HepG2 (cell line): Measurements from ENCODE around the gene KPNA4. TPM values are rescaled to one million over a fixed set of nuclear protein-coding genes. Genes with fewer than 3 reads are reported as not detected.

ENCODE experiments used
- ATAC-seq: fragments of 200-7000 bp; cut with Tn5 transposase; 3 replicates; pipeline ENCODE4 v1.9.1; 2020; ENCODE audit warnings: mild to moderate bottlenecking, moderate library complexity
- BruUV-seq: library from RNA; stranded (reverse); fragments of 400-500 nt; replicated peaks from 2 replicates; lab custom pipeline; 2021; lab: Mats Ljungman, UMichigan
- CTCF ChIA-PET: fragments of 300-600 bp; formaldehyde crosslinking; extraction: SDS; loops from one replicate; lab custom pipeline; 2021; ENCODE audit warnings: low total read pairs, inconsistent platforms, low intra/inter-chr PET ratio; lab: Yijun Ruan, JAX
- POLR2A ChIA-PET: fragments of 350-600 bp; sonication (Branson Sonifier 250); formaldehyde crosslinking; loops from one replicate; lab custom pipeline; 2020; ENCODE audit warnings: antibody characterized with exemption, inconsistent platforms; lab: Yijun Ruan, JAX
- DNase-seq: peaks from one replicate; pipeline ENCODE4 v3.0.0-alpha.2; 2015; ENCODE audit warnings: low spot score
- FAIRE-seq: peaks from 3 replicates; lab custom pipeline; 2011; peaks lifted over from hg19 to GRCh38; lab: Jason Lieb, UNC
- H2AFZ ChIP-seq: one replicate; pipeline ENCODE4 v1.6.1; 2011; ENCODE audit warnings: low read length, inconsistent platforms
- H3K27ac ChIP-seq: fragments of 300-600 bp; 3 replicates; pipeline ENCODE4 v1.8.0; 2011; ENCODE audit warnings: mixed run types, mild to moderate bottlenecking, mixed read lengths, low read length, inconsistent platforms; ENCODE audit not compliant: insufficient read depth; ENCODE audit errors: extremely low read length
- H3K27me3 ChIP-seq, 2 experiments: fragments of 200-600 bp in 1 of 2; 2 replicates in 1 of 2; 3 replicates in 1 of 2; pipeline versions ENCODE4 v1.6.0 to v1.8.0; 2011; ENCODE audit warnings: low read length in 2 of 2, mild to moderate bottlenecking in 2 of 2, moderate library complexity in 2 of 2, inconsistent platforms in 1 of 2; ENCODE audit not compliant: insufficient read depth in 2 of 2, control insufficient read depth in 1 of 2
- H3K36me3 ChIP-seq, 2 experiments: fragments of 200-600 bp in 1 of 2; replicated peaks in 1 of 2; 2 replicates in 1 of 2; 3 replicates in 1 of 2; pipeline versions ENCODE4 v1.5.1 to v1.8.0; 2011; ENCODE audit warnings: low read length in 2 of 2, inconsistent platforms in 1 of 2; ENCODE audit not compliant: insufficient read depth in 2 of 2, control insufficient read depth in 1 of 2
- H3K4me1 ChIP-seq: 2 replicates; pipeline ENCODE4 v1.5.1; 2012; ENCODE audit warnings: low read length, inconsistent platforms; ENCODE audit not compliant: insufficient read depth
- H3K4me2 ChIP-seq: 2 replicates; pipeline ENCODE4 v1.6.0; 2011; ENCODE audit warnings: low read depth, low read length, inconsistent platforms
- H3K4me3 ChIP-seq, 3 experiments: fragments of 200-600 bp in 1 of 3; sonication (generic), shearing (Covaris generic) in 1 of 3; replicated peaks in 1 of 3; 2 replicates each; pipeline ENCODE4 v1.5.1; 2011 to 2016; ENCODE audit warnings: low read length in 3 of 3, inconsistent platforms in 2 of 3, low read depth in 2 of 3, mild to moderate bottlenecking in 2 of 3, control low read depth in 1 of 3, mixed read lengths in 1 of 3; ENCODE audit not compliant: insufficient read depth in 1 of 3
- H3K79me2 ChIP-seq: one replicate; pipeline ENCODE4 v1.6.1; 2011; ENCODE audit warnings: low read length, inconsistent platforms; ENCODE audit not compliant: insufficient read depth
- H3K9ac ChIP-seq: 2 replicates; pipeline ENCODE4 v1.6.0; 2011; ENCODE audit warnings: mild to moderate bottlenecking, low read depth, low read length, inconsistent platforms; ENCODE audit not compliant: insufficient read depth
- H3K9me3 ChIP-seq: 2 replicates; pipeline ENCODE4 v1.5.1; 2012; ENCODE audit warnings: mild to moderate bottlenecking, low read length
- H4K20me1 ChIP-seq: 2 replicates; pipeline ENCODE4 v1.6.0; 2011; ENCODE audit warnings: inconsistent platforms, mild to moderate bottlenecking, low read length, moderate library complexity; ENCODE audit not compliant: insufficient read depth
- GABPB1 ChIP-seq: IDR thresholded peaks from 2 replicates; pipeline ENCODE4 v1.6.1; 2016; ENCODE audit warnings: mild to moderate bottlenecking, missing genetic modification reagents, moderate library complexity, missing compliant biosample characterization
- GMEB1 ChIP-seq: sonication (generic); formaldehyde crosslinking; IDR thresholded peaks from 2 replicates; pipeline ENCODE4 v1.5.1; 2020; ENCODE audit warnings: missing genetic modification reagents, mild to moderate bottlenecking, borderline replicate concordance
- HDAC6 ChIP-seq: fragments of 200-600 bp; sonication (generic); IDR thresholded peaks from 2 replicates; pipeline ENCODE4 v1.7.0; 2017; ENCODE audit warnings: mild to moderate bottlenecking, antibody characterized with exemption, low read length, low read depth
- HOXA3 ChIP-seq: sonication (generic); formaldehyde crosslinking; IDR thresholded peaks from 2 replicates; pipeline ENCODE4 v1.5.0; 2020; ENCODE audit warnings: missing genetic modification reagents
- HOXD1 ChIP-seq: sonication (generic); formaldehyde crosslinking; IDR thresholded peaks from 2 replicates; pipeline ENCODE4 v1.5.0; 2020; ENCODE audit warnings: missing genetic modification reagents
- IKZF1 ChIP-seq: fragments of 450-650 bp; IDR thresholded peaks from 2 replicates; pipeline ENCODE4 v1.7.1; 2016
- KAT2B ChIP-seq: fragments of 150-350 bp; IDR thresholded peaks from 2 replicates; pipeline ENCODE4 v1.6.1; 2014; ENCODE audit warnings: low read depth, low read length, borderline replicate concordance
- RORA ChIP-seq: sonication (generic); formaldehyde crosslinking; IDR thresholded peaks from 2 replicates; pipeline ENCODE4 v1.5.0; 2020; ENCODE audit warnings: mild to moderate bottlenecking, missing genetic modification reagents, moderate library complexity
- ZBED4 ChIP-seq: sonication (generic); formaldehyde crosslinking; IDR thresholded peaks from 2 replicates; pipeline ENCODE4 v1.4.0; 2020; ENCODE audit warnings: missing genetic modification reagents, borderline replicate concordance
- ZFP36L2 ChIP-seq: sonication (generic); formaldehyde crosslinking; IDR thresholded peaks from 2 replicates; pipeline ENCODE4 v1.4.0; 2020; ENCODE audit warnings: missing genetic modification reagents
- ZNF460 ChIP-seq: sonication (generic); formaldehyde crosslinking; IDR thresholded peaks from 2 replicates; pipeline ENCODE4 v1.5.1; 2020; ENCODE audit warnings: missing genetic modification reagents, mild to moderate bottlenecking, borderline replicate concordance
- ZNF703 ChIP-seq: sonication (generic); formaldehyde crosslinking; IDR thresholded peaks from 2 replicates; pipeline ENCODE4 v1.5.1; 2020; ENCODE audit warnings: missing genetic modification reagents, mild to moderate bottlenecking, moderate library complexity, borderline replicate concordance
- ZNF768 ChIP-seq: sonication (generic); formaldehyde crosslinking; IDR thresholded peaks from 2 replicates; pipeline ENCODE4 v1.4.0; 2020; ENCODE audit warnings: missing genetic modification reagents
- WGBS: methylation state at CpG from one replicate; pipeline ENCODE4 v1.1.6; 2017; ENCODE audit warnings: low lambda C conversion rate; 5-methylcytosine and 5-hydroxymethylcytosine counted together
- in situ Hi-C: cut with HindIII; loops from 2 replicates; pipeline ENCODE4 v1.10.0; 2017; ENCODE audit warnings: low pct_unique_long_range_greater_than_20kb; ENCODE audit not compliant: extremely low pct_ligation_motif_present
- intact Hi-C: fragments of 100-400 bp; cut with micrococcal nuclease; formaldehyde crosslinking; loops from one replicate; pipeline ENCODE4 v1.10.0; 2022; ENCODE audit not compliant: unreplicated experiment
- polyA plus RNA-seq, 8 experiments: library from polyadenylated mRNA; depleted of rRNA in 3 of 8; stranded (reverse) in 7 of 8; unstranded in 1 of 8; fragments of >200 nt; fragmentation: Illumina TruSeq in 4 of 8; extraction: Trizol in 4 of 8; gene quantifications; 2 replicates each; pipeline versions ENCODE4 v1.2.1 to v1.2.3, GENCODE V29; 2011 to 2016; ENCODE audit warnings: low read depth in 4 of 8, missing spikeins in 1 of 8, mixed read lengths in 1 of 8; ENCODE audit not compliant: insufficient read depth in 1 of 8
- total RNA-seq, 5 experiments: library from RNA; depleted of rRNA; stranded (reverse); fragments of >200 nt; fragmentation: Illumina TruSeq; extraction: Trizol; gene quantifications; 2 replicates each; pipeline ENCODE4 v1.2.3, GENCODE V29; 2016; ENCODE audit warnings: low read depth in 1 of 5
- TF ChIP-seq, protein P1 (sequence below): sonication (generic); formaldehyde crosslinking; IDR thresholded peaks from 2 replicates; pipeline ENCODE4 v1.8.1; 2023; ENCODE audit warnings: mild to moderate bottlenecking, moderate library complexity, missing genetic modification reagents

The KPNA4 gene
- total and polyA plus RNA-seq, 2 of the 13 experiments (the other 11 are each of a cell fraction or from before 2014, with no cell fraction given) = 9.9 to 27.9 TPM

DNA sequence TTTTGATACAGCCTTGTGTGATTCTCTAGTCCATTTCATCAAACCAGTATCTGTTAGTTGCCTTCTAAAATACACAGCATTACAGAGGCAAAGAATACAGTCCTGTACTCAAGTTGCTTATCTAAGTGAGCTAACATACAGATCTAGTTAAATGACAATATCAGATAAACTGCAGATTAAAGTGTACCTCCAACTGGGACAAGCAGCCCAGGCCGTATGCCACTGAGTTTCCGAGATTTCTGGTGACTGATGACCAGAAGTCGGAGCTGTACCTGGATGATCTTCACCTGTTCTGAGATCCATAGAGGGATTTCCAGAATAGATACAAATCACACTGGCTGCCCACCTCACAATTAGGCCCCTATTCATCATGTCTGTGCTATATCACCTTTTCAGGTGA lies 109.5 kb downstream of the KPNA4 start:
- ATAC-seq (no peak), FAIRE-seq (no peak), DNase-seq (no peak)
- Histone ChIP-seq H2AFZ (no peak overlapping the region), H3K4me1 (no peaks in the 10 kb centered on the region), H4K20me1 (no peaks in the 10 kb centered on the region), H3K9ac (no peak overlapping the region), H3K79me2 (no peaks in the 10 kb centered on the region), H3K27ac (no peak overlapping the region), H3K4me2 (no peak overlapping the region), H3K36me3 (no peaks in the 10 kb centered on the region), H3K9me3 (no peaks in the 10 kb centered on the region), H3K27me3 (peaks cover 0 to 8% of the 10 kb centered on the region in 2 experiments; a peak in 4 of 5 replicates), H3K4me3 (no peak overlapping the region)
- no TSS peak for BruUV-seq
- POLR2A ChIA-PET = no interaction called here
- 52% methylated on average over 3 of the region's 3 CpGs for WGBS
- TF ChIP-seq KAT2B = no peak
- no peak for TF ChIP-seq ZNF768 (CRISPR knock-in tag)
- no peak for TF ChIP-seq HOXD1 (CRISPR knock-in tag)
- TF ChIP-seq IKZF1 = no peak
- TF ChIP-seq HOXA3 (CRISPR knock-in tag) = no peak
- no peak for TF ChIP-seq ZFP36L2 (CRISPR knock-in tag)
- no peak for TF ChIP-seq ZNF460 (CRISPR knock-in tag)
- in situ Hi-C loops (no loop called here), intact Hi-C loops (no loop called here)
- CTCF ChIA-PET = no interaction called here

DNA sequence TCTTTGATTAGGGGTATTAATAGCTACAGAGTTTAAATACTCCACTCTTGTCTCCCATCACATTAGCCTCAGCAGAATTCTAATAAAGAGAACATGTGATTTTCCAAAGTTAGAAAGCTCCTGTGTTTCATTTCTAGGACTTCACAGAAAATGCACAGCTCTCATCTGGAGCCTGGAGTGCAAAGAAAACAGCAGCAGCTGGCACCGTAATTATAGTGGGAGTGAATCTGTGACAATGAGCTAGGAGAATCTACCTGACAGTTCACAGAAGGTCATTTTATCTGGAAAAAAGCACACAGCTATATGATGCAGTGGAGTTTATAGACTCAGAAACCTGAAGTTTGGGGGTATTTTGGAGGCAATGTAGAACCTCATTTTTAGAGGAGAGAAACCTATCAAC lies 110.4 kb downstream of the KPNA4 start:
- intact Hi-C loops (no loop called here), in situ Hi-C loops (no loop called here)
- FAIRE-seq (no peak), DNase-seq (no peak), ATAC-seq (no peak)
- no peaks in the 10 kb centered on the region for H3K79me2 ChIP-seq
- peaks cover 0 to 8% of the 10 kb centered on the region in 2 experiments; a peak in 4 of 5 replicates for H3K27me3 ChIP-seq
- no peaks in the 10 kb centered on the region for H4K20me1 ChIP-seq
- ChIA-PET CTCF (no interaction called here), POLR2A (no interaction called here)
- BruUV-seq = no TSS peak
- no peak overlapping the region for H3K9ac ChIP-seq
- no peaks in the 10 kb centered on the region for H3K9me3 ChIP-seq
- no peak overlapping the region for H3K27ac ChIP-seq
- WGBS = 39% methylated on average over 1 of the region's 1 CpG
- H3K36me3 ChIP-seq = no peaks in the 10 kb centered on the region
- no peak overlapping the region for H3K4me2 ChIP-seq
- H3K4me3 ChIP-seq = no peak overlapping the region
- no peak overlapping the region for H2AFZ ChIP-seq
- 0 out of 2 replicates have a peak, but pooled peaks cover 5% of the 10 kb centered on the region for H3K4me1 ChIP-seq
- TF ChIP-seq RORA (CRISPR knock-in tag) = no peak
- TF ChIP-seq, protein P1, sequence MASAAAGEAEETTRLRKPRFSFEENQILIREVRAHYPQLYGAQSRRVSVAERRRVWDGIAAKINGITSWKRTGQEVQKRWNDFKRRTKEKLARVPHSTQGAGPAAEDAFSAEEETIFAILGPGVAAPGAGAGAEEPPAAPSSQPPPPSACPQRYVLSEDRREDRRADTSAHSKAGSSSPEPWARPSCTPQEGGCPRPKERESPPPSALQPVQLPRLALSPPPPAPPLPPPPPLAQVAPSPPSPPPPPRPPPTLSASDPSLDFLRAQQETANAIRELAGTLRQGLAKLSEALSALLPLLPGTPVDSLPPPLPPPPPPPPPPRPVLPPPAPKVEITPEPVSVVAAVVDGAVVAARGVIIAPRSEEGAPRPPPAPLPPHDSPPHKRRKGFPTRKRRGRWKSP (CRISPR knock-in tag) = no peak
- TF ChIP-seq GMEB1 = no peak
- TF ChIP-seq ZBED4 (CRISPR knock-in tag) = no peak
- no peak for TF ChIP-seq GABPB1 (CRISPR knock-in tag)
- TF ChIP-seq ZNF703 (CRISPR knock-in tag) = no peak
- TF ChIP-seq HDAC6 = no peak
